ENCODE data around the gene OR4M1.
A peak's percentile ranks its signal among the peaks of the same experiment; 100 is the strongest.
"Not testable (repeated sequence)": the region's sequence is repeated elsewhere in the genome, so short reads cannot be mapped to it uniquely, and the experiment has no call there.

The OR4M1 gene

DNA sequence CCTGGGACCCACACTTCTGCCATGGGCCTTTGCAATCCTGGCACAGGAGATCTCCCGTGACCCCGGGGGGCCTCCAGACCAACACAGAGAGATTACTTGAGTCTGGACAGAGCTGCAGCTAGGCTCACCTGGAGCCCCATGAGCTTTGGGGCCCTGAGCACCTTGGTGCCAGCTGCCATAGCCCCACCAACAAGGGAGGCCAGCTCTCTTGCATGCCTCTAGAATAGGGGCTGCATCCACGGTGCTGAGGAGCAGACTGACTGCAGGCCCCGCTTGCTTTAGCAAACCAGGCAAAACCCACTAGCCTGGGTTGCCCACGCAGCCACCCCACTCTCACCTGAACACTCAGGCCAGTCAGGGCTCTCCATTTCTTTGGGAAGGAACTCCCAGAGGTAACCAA lies 26.6 kb downstream of the OR4M1 start:
- Mint-ChIP-seq H3K27me3 (no peaks in the 10 kb centered on the region), H3K4me3 (no peak overlapping the region), H3K27ac (no peak overlapping the region), H3K36me3 (no peaks in the 10 kb centered on the region), H3K9me3 (peaks cover 2 to 5% of the 10 kb centered on the region in 2 donors), H3K4me1 (no peaks in the 10 kb centered on the region)
- ATAC-seq (replicated peaks), result peak in 1 of 2 donors; percentile 18
- no peak for DNase-seq

DNA sequence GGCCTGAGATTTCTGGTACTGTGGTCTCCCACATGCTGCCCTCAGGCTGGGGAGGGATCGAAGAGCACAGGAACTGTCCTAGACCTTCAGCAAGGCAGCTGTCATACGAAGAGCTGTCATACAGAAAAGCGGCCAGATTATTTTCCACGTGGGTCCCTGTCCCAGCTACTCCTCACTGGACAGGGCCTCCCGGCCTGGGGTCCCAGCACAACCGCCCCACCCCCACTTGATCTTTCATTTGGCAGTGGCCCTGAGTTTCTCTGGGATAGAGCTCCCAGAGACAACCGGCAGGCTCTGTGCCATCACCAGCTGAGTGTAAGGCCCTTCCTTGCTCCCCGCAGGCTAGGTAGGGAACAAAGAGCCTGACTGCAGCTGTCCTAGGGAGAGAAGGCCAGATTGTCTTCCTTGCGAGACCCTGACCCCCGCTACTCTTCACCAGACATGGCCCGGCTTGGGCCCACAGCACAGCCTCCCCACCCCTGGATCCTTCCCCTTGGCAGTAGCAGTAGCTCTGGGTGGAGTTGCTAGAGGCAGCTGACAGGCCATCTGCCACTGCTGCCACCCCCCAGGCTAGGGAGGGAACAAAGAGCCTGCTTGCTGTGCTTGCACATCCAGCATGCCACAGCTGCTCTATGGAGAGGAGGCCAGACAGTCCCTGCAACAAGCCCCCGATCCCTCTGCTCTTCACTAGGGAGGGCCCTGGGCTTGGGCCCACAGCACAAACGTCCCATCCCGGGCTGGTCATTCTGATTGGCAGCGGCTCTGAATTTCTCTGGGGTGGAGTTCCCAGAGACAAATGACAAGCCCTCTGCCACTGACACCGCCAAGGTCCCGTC lies 27.2 kb downstream of the OR4M1 start:
- Mint-ChIP-seq H3K4me1 (no peaks in the 10 kb centered on the region), H3K27ac (no peak overlapping the region), H3K4me3 (no peak overlapping the region), H3K27me3 (no peaks in the 10 kb centered on the region), H3K9me3 (peaks cover 2 to 5% of the 10 kb centered on the region in 2 donors), H3K36me3 (no peaks in the 10 kb centered on the region)
- peak in 1 of 2 donors; percentile 34 for ATAC-seq (replicated peaks)
- DNase-seq, result no peak

DNA sequence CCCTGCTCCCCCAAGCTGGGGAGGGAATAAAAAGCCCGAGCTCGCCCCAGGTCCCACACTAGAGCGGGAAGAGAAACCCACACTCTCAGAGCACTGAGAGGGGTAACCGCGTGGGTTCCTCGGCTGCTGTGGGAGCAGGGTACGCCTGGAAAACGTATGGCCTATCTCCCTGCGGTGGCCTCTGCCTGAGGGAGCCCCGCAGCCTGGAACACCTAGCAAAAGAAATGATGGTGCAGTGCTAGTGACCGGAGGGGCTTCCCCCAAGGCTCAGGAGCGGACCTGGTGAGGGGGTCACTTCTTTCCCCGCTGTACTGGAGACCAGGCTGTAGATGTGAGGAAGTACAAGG lies 27.8 kb downstream of the OR4M1 start:
- no peaks in the 10 kb centered on the region for H3K36me3 Mint-ChIP-seq
- ATAC-seq (replicated peaks), result peak in 1 of 2 donors; percentile 34
- no peaks in the 10 kb centered on the region for H3K27me3 Mint-ChIP-seq
- H3K4me3 Mint-ChIP-seq, result no peak overlapping the region
- H3K27ac Mint-ChIP-seq, result no peak overlapping the region
- peaks cover 2 to 5% of the 10 kb centered on the region in 2 donors for H3K9me3 Mint-ChIP-seq
- DNase-seq, result no peak
- no peaks in the 10 kb centered on the region for H3K4me1 Mint-ChIP-seq

DNA sequence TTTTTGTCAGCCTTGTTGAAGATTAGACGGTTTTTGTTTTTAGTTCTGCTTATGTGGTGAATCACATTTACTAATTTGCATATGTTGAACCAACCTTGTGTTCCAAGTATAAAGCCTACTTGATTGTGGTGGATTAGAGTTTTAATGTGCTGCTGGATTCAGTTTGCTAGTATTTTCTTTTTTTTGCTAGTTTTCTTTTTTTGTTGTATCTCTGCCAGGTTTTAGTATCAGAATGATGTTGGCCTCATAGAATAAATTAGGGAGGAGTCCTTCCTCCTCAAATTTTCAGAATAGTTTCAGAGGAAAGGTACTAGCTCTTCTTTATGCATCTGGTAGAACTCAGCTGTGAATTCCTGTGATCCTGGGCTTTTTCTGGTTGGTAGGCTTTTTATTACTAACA lies 30.2 kb downstream of the OR4M1 start, which contains the start of gene OR4N2:
Gene OR4N2, plus strand, starts transcription at position 301 of the 400 bp plus-strand sequence. CDS start 23,679 bp downstream, outside the sequence.
- DNase-seq; H3K4me3 Mint-ChIP-seq; H3K9me3 Mint-ChIP-seq; H3K27ac Mint-ChIP-seq; H3K36me3 Mint-ChIP-seq; H3K4me1 Mint-ChIP-seq; ATAC-seq (replicated peaks); H3K27me3 Mint-ChIP-seq: not testable (repeated sequence)

GRCh38 chr14:19813171-19813920 lies 40.0 kb downstream of the OR4M1 start:
- H3K4me3 Mint-ChIP-seq; H3K27me3 Mint-ChIP-seq; DNase-seq; ATAC-seq (replicated peaks); H3K4me1 Mint-ChIP-seq; H3K27ac Mint-ChIP-seq; H3K9me3 Mint-ChIP-seq; H3K36me3 Mint-ChIP-seq: not testable (repeated sequence)

GRCh38 chr14:19819879-19820278 lies 46.6 kb downstream of the OR4M1 start:
- H3K4me1 Mint-ChIP-seq; H3K27me3 Mint-ChIP-seq; H3K36me3 Mint-ChIP-seq; H3K9me3 Mint-ChIP-seq; DNase-seq; ATAC-seq (replicated peaks); H3K4me3 Mint-ChIP-seq; H3K27ac Mint-ChIP-seq: not testable (repeated sequence)

DNA sequence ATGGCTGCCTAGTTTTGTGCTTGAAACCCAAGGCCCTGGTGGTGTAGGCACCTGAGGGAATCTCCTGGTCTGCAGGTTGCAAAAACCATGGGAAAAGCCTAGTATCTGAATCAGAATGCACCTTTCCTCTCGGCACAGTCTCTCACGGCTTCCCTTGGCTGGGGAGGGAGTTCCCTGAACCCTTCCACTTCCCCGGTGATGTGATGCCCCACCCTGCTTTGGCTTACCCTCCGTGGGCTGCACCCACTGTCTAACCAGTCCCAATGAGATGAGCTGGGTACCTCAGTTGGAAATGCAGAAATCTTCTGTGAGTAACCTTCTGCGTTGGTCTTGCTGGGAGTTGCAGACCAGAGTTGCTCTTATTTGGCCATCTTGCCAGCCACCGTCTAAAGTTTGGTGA lies 47.7 kb downstream of the OR4M1 start:
- not testable (repeated sequence) for DNase-seq; H3K27me3 Mint-ChIP-seq; H3K36me3 Mint-ChIP-seq; H3K4me3 Mint-ChIP-seq; H3K4me1 Mint-ChIP-seq; ATAC-seq (replicated peaks); H3K9me3 Mint-ChIP-seq; H3K27ac Mint-ChIP-seq

DNA sequence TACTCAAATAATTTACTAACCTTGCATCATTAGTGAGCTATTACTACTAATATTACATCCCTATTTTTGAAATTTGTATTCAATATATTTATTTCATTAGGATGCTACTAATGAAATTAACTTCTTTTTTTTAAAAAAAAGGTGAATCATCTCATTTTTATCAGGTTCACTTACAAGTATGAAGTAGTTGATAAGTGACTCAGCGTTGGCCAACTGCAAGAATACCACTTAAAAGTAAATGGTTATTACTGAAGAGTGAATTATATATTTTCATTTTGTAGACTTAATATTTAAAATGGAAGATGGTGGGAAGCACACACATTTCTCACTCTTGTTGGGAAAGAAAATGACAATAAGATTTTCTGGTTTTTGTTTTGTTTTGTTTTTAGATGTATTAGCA lies 49.9 kb downstream of the OR4M1 start:
- peaks cover 6 to 9% of the 10 kb centered on the region in 2 donors for H3K9me3 Mint-ChIP-seq
- H3K4me3 Mint-ChIP-seq, result no peak overlapping the region
- H3K27ac Mint-ChIP-seq, result no peak overlapping the region
- no peaks in the 10 kb centered on the region for H3K4me1 Mint-ChIP-seq
- no peaks in the 10 kb centered on the region for H3K27me3 Mint-ChIP-seq
- ATAC-seq (replicated peaks), result no peak
- no peaks in the 10 kb centered on the region for H3K36me3 Mint-ChIP-seq
- DNase-seq, result no peak

DNA sequence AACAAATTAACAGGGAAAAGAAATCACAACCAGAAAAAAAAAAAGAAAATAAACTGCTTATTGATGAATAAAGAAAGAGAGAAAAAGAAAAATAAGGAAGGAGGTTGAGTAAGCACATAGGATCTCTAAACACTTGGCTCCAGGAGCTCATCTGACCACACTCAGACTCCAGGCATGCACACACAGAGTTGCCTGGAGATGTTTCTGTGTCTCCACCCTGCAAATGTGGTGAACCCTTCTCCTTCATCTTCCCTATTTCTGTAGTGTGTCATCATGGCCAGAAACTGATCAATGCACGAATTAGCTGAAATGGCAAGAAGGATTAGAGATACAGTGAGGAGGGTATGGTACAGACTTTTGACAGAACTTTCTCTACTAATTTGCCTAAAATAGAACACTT lies 50.5 kb downstream of the OR4M1 start:
- H3K27ac Mint-ChIP-seq, result no peak overlapping the region
- no peak for ATAC-seq (replicated peaks)

GRCh38 chr14:19827626-19828244 lies 54.4 kb downstream of the OR4M1 start:
- not testable (repeated sequence) for H3K4me3 Mint-ChIP-seq, H3K4me1 Mint-ChIP-seq

More for the DNA sequence above, 50.5 kb downstream of the OR4M1 start:
- H3K36me3 Mint-ChIP-seq, result no peaks in the 10 kb centered on the region
- peaks cover 4 to 9% of the 10 kb centered on the region in 2 donors for H3K9me3 Mint-ChIP-seq
- no peak for DNase-seq
- H3K4me3 Mint-ChIP-seq, result no peak overlapping the region
- no peaks in the 10 kb centered on the region for H3K27me3 Mint-ChIP-seq
- no peaks in the 10 kb centered on the region for H3K4me1 Mint-ChIP-seq

DNA sequence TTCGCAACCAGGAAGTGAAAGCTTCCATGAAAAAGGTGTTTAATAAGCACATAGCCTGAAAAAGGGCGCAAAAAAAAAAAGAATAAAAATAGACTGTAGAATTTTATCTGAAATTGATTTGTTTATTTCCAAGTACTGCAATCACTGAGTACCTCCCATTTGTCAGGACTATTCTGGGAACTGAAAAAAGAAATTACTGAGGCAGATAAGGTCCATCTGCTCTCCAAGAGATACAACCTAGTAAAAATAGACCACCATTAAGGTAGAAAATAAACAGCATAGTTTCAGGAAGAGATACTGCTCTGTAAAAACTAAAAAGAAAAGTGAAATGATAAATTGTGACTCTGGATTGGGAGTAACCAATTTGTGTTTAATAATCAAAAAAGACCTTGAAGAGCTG lies 55.0 kb downstream of the OR4M1 start:
- ATAC-seq (replicated peaks) (no peak), DNase-seq (no peak)
- Mint-ChIP-seq H3K27me3 (no peaks in the 10 kb centered on the region), H3K27ac (no peak overlapping the region), H3K4me3 (no peak overlapping the region), H3K9me3 (peaks cover 0 to 2% of the 10 kb centered on the region in 2 donors), H3K36me3 (no peaks in the 10 kb centered on the region), H3K4me1 (no peaks in the 10 kb centered on the region)

More at GRCh38 chr14:19827626-19828244, 54.4 kb downstream of the OR4M1 start:
- not testable (repeated sequence) for H3K9me3 Mint-ChIP-seq; DNase-seq; ATAC-seq (replicated peaks); H3K27ac Mint-ChIP-seq; H3K27me3 Mint-ChIP-seq; H3K36me3 Mint-ChIP-seq

All from stimulated activated naive B cell treated with anti-CD40 and anti-IgM and Interleukin-4, amounts not matched to agents 10 μg/mL and 1 μg/mL and 100 μg/mL, for 72 hours (primary cell).